NB4 (cell line): ENCODE results near the gene SOX9.

ENCODE experiments used
- DNase-seq: peaks from one replicate; pipeline ENCODE4 v3.0.0; 2010; ENCODE audit warnings: low read depth
- H3K4me3 ChIP-seq: one replicate; pipeline ENCODE4 v1.5.1; 2011; ENCODE audit warnings: mild to moderate bottlenecking, low read depth, low read length, moderate library complexity
- MYC ChIP-seq: IDR thresholded peaks from 2 replicates; pipeline ENCODE4 v1.6.1; 2011; ENCODE audit warnings: low read depth, low read length
- POLR2A ChIP-seq: IDR thresholded peaks from 2 replicates; pipeline ENCODE4 v1.6.1; 2011; ENCODE audit warnings: mild to moderate bottlenecking; ENCODE audit not compliant: insufficient read length; ENCODE audit errors: extremely low read depth
- TF ChIP-seq, protein P1 (sequence below): IDR thresholded peaks from one replicate; pipeline ENCODE4 v1.5.1; 2012; ENCODE audit warnings: low read depth, low read length
- TF ChIP-seq, protein P2 (sequence below): IDR thresholded peaks from 2 replicates; pipeline ENCODE4 v1.6.1; 2011; ENCODE audit warnings: low read depth, low read length

The SOX9 gene

DNA sequence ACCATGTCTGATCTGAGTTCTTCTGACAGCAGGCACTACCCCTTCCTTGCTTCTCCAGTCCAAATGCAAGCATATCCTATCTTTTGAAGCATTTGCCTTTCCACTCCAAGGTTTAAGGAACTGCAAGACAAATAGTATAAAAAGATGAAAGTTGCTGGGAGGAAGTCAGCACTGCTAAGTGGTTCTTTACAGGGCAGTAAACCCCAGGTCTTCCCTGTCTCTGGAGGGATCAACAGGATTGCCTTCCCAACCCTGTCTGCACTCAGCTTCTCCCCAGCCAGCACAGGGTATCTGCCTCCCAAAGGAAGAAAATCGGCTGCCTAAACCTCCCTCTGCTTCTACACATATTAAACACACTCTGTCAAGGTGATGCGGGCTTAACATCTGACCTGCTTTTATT lies 46.8 kb downstream of the SOX9 start:
- no peak for TF ChIP-seq POLR2A
- TF ChIP-seq, protein P1, sequence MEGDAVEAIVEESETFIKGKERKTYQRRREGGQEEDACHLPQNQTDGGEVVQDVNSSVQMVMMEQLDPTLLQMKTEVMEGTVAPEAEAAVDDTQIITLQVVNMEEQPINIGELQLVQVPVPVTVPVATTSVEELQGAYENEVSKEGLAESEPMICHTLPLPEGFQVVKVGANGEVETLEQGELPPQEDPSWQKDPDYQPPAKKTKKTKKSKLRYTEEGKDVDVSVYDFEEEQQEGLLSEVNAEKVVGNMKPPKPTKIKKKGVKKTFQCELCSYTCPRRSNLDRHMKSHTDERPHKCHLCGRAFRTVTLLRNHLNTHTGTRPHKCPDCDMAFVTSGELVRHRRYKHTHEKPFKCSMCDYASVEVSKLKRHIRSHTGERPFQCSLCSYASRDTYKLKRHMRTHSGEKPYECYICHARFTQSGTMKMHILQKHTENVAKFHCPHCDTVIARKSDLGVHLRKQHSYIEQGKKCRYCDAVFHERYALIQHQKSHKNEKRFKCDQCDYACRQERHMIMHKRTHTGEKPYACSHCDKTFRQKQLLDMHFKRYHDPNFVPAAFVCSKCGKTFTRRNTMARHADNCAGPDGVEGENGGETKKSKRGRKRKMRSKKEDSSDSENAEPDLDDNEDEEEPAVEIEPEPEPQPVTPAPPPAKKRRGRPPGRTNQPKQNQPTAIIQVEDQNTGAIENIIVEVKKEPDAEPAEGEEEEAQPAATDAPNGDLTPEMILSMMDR, result no peak
- no peak for TF ChIP-seq MYC
- TF ChIP-seq, protein P2, sequence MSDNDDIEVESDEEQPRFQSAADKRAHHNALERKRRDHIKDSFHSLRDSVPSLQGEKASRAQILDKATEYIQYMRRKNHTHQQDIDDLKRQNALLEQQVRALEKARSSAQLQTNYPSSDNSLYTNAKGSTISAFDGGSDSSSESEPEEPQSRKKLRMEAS, result no peak
- no peak for DNase-seq
- no peak overlapping the region for H3K4me3 ChIP-seq

DNA sequence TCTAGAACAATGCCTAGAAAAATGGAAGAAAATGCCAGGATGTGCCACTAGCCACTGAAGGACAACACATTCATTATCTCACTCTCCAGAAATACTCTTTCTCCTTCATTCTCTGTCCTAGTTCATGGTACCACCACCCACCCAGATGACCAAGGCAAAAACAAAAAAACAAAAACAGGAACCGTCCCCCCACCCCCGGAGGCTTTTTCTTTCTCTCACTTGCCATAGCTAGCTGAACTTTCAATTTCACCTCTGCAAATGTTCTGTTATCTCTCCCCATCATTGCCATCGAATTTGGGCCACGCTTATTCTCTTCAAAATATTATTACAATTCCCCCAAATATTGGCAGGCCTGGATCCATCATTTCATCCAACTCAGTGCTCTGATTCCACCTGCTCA lies 49.0 kb downstream of the SOX9 start:
- TF ChIP-seq POLR2A, result no peak
- TF ChIP-seq, protein P1, result no peak
- TF ChIP-seq, protein P2, result no peak
- TF ChIP-seq MYC, result no peak
- no peak for DNase-seq
- H3K4me3 ChIP-seq, result no peak overlapping the region

DNA sequence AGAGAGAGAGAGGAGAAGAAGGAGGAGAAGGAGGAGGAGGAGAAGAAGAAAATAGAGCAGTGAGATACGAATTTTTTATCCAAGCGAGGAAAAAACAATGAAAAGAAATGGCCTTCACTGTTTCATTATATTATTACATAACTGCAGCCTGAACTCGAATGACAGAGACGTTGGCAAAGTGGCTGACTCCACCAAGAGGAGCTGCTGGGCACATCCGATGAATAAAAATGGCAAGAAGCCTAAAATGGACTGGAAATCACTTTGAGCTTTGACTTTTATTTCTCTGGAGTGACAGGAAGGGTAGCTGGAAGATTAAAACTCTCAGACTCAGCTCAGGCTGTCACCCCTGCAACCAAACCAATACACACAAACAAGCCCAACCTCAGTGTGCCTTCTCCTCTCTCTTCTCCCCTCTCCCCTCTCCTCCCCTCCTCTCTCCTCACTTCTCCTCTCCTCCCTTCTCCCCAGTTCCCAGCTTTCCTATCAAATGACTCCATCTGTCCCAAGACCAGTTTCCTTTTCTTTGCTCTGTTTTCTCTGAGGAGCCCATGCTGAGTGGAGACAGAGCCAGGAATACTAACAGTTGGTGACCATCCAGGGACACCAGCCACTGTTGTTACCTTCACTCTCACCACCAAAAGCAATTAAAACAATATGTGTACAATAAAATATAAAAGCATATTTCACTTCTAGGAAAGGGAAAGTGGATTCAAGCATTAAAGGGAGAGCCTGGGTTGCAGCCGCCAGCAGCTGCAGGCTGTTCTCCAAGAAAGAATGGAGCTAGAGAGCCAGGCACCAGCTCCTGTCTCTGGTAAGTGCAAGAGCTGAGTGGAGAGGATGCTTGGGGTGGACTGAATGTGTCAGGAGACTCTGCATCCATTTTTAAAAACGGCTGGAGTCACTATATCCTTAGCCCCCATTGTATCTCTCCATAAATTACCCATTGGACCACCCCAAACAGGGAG lies 51.2 kb downstream of the SOX9 start:
- H3K4me3 ChIP-seq, result no peak overlapping the region
- DNase-seq, result no peak
- TF ChIP-seq, protein P2, result no peak
- no peak for TF ChIP-seq MYC
- no peak for TF ChIP-seq POLR2A
- TF ChIP-seq, protein P1, result no peak

DNA sequence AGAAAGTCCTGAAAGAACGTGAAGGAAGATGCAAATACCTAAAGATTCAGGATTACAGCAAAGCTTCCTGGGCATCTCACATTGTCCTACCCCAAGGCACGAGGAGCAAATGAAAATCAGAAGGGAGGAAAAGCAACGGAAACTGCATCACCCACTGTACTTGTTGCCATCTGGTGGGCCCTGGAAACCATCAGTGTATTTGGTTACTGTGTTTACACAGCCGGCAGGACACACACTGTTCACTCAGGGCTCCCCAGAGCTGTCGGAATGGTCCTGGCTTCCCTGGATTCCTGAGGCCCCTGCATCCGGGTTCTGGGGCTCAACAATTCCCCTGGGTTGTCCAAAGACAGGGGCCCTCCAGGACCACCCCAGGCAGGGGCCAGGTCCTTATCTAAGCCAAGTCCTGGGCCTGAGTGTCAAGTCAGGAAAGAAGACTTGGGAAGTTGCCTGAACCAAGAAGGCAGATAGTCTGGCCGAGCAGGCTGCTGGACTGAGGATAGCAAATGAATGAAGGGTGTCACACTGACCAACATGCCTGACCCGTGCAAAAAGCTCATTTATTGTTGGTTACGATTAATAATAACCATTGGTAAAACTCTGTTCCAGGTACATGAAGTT lies 52.8 kb downstream of the SOX9 start:
- DNase-seq, result no peak
- no peak overlapping the region for H3K4me3 ChIP-seq
- no peak for TF ChIP-seq MYC
- TF ChIP-seq, protein P2, result no peak
- no peak for TF ChIP-seq POLR2A
- TF ChIP-seq, protein P1, result no peak

DNA sequence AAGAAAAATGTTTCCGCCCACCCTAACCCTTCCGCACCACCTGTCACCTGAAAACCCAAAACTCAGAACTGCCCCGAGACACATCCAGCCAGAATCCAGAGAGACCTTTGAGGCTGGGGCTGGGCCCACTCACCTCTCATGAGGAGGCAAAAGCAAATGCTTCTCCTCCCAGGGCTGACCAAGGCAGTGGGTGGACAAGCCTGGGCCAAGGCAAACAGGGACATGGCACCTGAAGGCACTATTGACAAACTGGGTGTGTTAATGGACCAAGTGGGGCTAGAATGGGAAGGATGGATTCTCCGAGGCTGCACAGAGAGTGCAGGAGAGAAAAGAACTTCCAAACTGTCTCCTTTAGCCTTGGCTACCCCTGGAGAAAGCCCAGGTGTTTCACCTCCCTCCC lies 54.4 kb downstream of the SOX9 start:
- H3K4me3 ChIP-seq, result no peak overlapping the region
- TF ChIP-seq, protein P1, result no peak
- TF ChIP-seq, protein P2, result no peak
- TF ChIP-seq POLR2A (no peak), MYC (no peak)
- no peak for DNase-seq
